IMR-90 (cell line): Measurements from ENCODE around the gene NDUFV2. TPM values are rescaled to one million over a fixed set of nuclear protein-coding genes. Genes with fewer than 3 reads are reported as not detected.

Source experiments
- ATAC-seq: fragments of 200-7000 bp; cut with Tn5 transposase; 2 replicates; pipeline ENCODE4 v1.9.1; 2020; ENCODE audit warnings: low read depth, mild to moderate bottlenecking, moderate library complexity
- BruUV-seq: library from RNA; stranded (reverse); fragments of 400-500 nt; replicated peaks from 2 replicates; lab custom pipeline; 2021; lab: Mats Ljungman, UMichigan
- CTCF ChIA-PET: fragments of 300-600 bp; formaldehyde crosslinking; extraction: SDS; loops from one replicate; lab custom pipeline; 2021; ENCODE audit warnings: antibody characterized with exemption; lab: Yijun Ruan, JAX
- POLR2A ChIA-PET: fragments of 300-600 bp; sonication (Branson Sonifier 250); formaldehyde crosslinking; loops from one replicate; lab custom pipeline; 2022; ENCODE audit warnings: antibody characterized with exemption; ENCODE audit not compliant: unreplicated experiment; lab: Charles Lee
- DNase-seq: peaks from one replicate; pipeline ENCODE4 v3.0.0; 2013
- H2AFZ ChIP-seq: replicated peaks from 2 replicates; pipeline ENCODE3; 2013; ENCODE audit warnings: low read length, mild to moderate bottlenecking; ENCODE audit not compliant: poor library complexity
- H2AK5ac ChIP-seq: 2 replicates; pipeline ENCODE4 v1.6.1; 2013; ENCODE audit warnings: low read depth, low read length, inconsistent platforms
- H2AK9ac ChIP-seq: replicated peaks from 2 replicates; pipeline ENCODE3; 2013; ENCODE audit warnings: mild to moderate bottlenecking, low read depth, low read length, moderate library complexity; ENCODE audit not compliant: poor library complexity
- H2BK120ac ChIP-seq: 2 replicates; pipeline ENCODE4 v1.6.1; 2013; ENCODE audit warnings: low read depth, low read length, inconsistent platforms
- H2BK15ac ChIP-seq: 3 replicates; pipeline ENCODE4 v1.6.1; 2013; ENCODE audit warnings: low read depth, low read length, inconsistent platforms
- H2BK20ac ChIP-seq: 2 replicates; pipeline ENCODE4 v1.6.1; 2013; ENCODE audit warnings: low read depth, mild to moderate bottlenecking, inconsistent platforms, low read length, moderate library complexity
- H2BK5ac ChIP-seq: 2 replicates; pipeline ENCODE4 v1.6.1; 2013; ENCODE audit warnings: mild to moderate bottlenecking, low read depth, low read length, inconsistent platforms; ENCODE audit not compliant: poor library complexity, severe bottlenecking
- H3K14ac ChIP-seq: replicated peaks from 2 replicates; pipeline ENCODE4 v1.6.1; 2013; ENCODE audit warnings: low read depth, low read length, inconsistent platforms
- H3K18ac ChIP-seq: 2 replicates; pipeline ENCODE4 v1.6.1; 2013; ENCODE audit warnings: low read depth, low read length, control low read depth
- H3K23ac ChIP-seq: 2 replicates; pipeline ENCODE4 v1.6.1; 2013; ENCODE audit warnings: low read depth, low read length, inconsistent platforms
- H3K27ac ChIP-seq: 2 replicates; pipeline ENCODE4 v1.5.1; 2013; ENCODE audit warnings: mild to moderate bottlenecking, control low read depth, low read length; ENCODE audit not compliant: insufficient read depth
- H3K27me3 ChIP-seq: 2 replicates; pipeline ENCODE4 v1.6.1; 2013; ENCODE audit warnings: low read length; ENCODE audit not compliant: control insufficient read depth, insufficient read depth
- H3K36me3 ChIP-seq: 2 replicates; pipeline ENCODE4 v1.6.1; 2013; ENCODE audit warnings: low read length, mixed read lengths; ENCODE audit not compliant: control insufficient read depth, insufficient read depth
- H3K4ac ChIP-seq: 2 replicates; pipeline ENCODE4 v1.6.1; 2013; ENCODE audit warnings: low read depth, low read length, inconsistent platforms
- H3K4me1 ChIP-seq: 2 replicates; pipeline ENCODE4 v1.6.1; 2013; ENCODE audit warnings: low read length, mixed read lengths; ENCODE audit not compliant: control insufficient read depth, insufficient read depth
- H3K4me2 ChIP-seq: 2 replicates; pipeline ENCODE4 v1.6.1; 2013; ENCODE audit warnings: low read depth, mild to moderate bottlenecking, control low read depth, low read length, moderate library complexity
- H3K4me3 ChIP-seq: 2 replicates; pipeline ENCODE4 v1.5.1; 2013; ENCODE audit warnings: low read depth, mild to moderate bottlenecking, control low read depth, low read length, moderate library complexity; ENCODE audit not compliant: insufficient read depth
- H3K56ac ChIP-seq: 2 replicates; pipeline ENCODE4 v1.6.1; 2013; ENCODE audit warnings: low read length, inconsistent platforms; ENCODE audit not compliant: insufficient read depth; ENCODE audit errors: extremely low read depth
- H3K79me1 ChIP-seq, 2 experiments: 2 replicates each; pipeline ENCODE4 v1.6.1; 2013; ENCODE audit warnings: low read length in 2 of 2, inconsistent platforms in 1 of 2, low read depth in 1 of 2
- H3K9ac ChIP-seq: 2 replicates; pipeline ENCODE4 v1.6.1; 2013; ENCODE audit warnings: low read depth, low read length, control low read depth
- H3K9me1 ChIP-seq: 2 replicates; pipeline ENCODE4 v1.6.1; 2013; ENCODE audit warnings: low read length, inconsistent platforms; ENCODE audit not compliant: insufficient read depth
- H3K9me3 ChIP-seq: 2 replicates; pipeline ENCODE4 v1.6.1; 2013; ENCODE audit warnings: low read length; ENCODE audit not compliant: control insufficient read depth, insufficient read depth
- H4K20me1 ChIP-seq: 2 replicates; pipeline ENCODE4 v1.6.1; 2013; ENCODE audit warnings: low read length, inconsistent platforms; ENCODE audit not compliant: insufficient read depth
- H4K5ac ChIP-seq: 2 replicates; pipeline ENCODE4 v1.6.1; 2013; ENCODE audit warnings: mild to moderate bottlenecking, low read depth, low read length, control low read depth
- H4K8ac ChIP-seq, 2 experiments: 2 replicates each; pipeline ENCODE4 v1.6.1; 2013; ENCODE audit warnings: low read depth in 2 of 2, low read length in 2 of 2, control low read depth in 1 of 2, inconsistent platforms in 1 of 2
- H4K91ac ChIP-seq: 2 replicates; pipeline ENCODE4 v1.6.1; 2013; ENCODE audit warnings: low read depth, low read length, inconsistent platforms; ENCODE audit not compliant: insufficient read depth
- MAFK ChIP-seq: IDR thresholded peaks from 2 replicates; pipeline ENCODE4 v1.6.1; 2012; ENCODE audit warnings: low read depth, low read length, improper control_type of control experiment
- MAZ ChIP-seq: IDR thresholded peaks from 2 replicates; pipeline ENCODE4 v1.6.1; 2012; ENCODE audit warnings: low read depth, mild to moderate bottlenecking, low read length, improper control_type of control experiment, moderate library complexity, borderline replicate concordance
- POLR2A ChIP-seq: IDR thresholded peaks from 2 replicates; pipeline ENCODE4 v1.6.1; 2012; ENCODE audit warnings: mild to moderate bottlenecking, low read depth, low read length
- WGBS, 2 experiments: methylation state at CpG; one replicate each; pipeline versions ENCODE4 v1.1.5 to v1.1.7; 2013; ENCODE audit warnings: missing lambda C conversion rate in 2 of 2; ENCODE audit not compliant: insufficient read length in 1 of 2; ENCODE audit errors: extremely low coverage in 2 of 2; 5-methylcytosine and 5-hydroxymethylcytosine counted together
- dilution Hi-C: fragments of 300-500 bp; cut with HindIII; formaldehyde crosslinking; loops from one replicate; pipeline ENCODE4 v1.14.3; 2018; ENCODE audit warnings: low sequenced_read_pairs; ENCODE audit not compliant: unreplicated experiment
- in situ Hi-C: fragments of 300-500 bp; cut with MboI; formaldehyde crosslinking; loops from 3 replicates; pipeline ENCODE4 v1.14.3; 2019; ENCODE audit warnings: low sequenced_read_pairs, inconsistent platforms, mixed read lengths
- intact Hi-C: fragments of 100-400 bp; cut with micrococcal nuclease; formaldehyde crosslinking; loops from 2 replicates; pipeline ENCODE4 v1.10.0; 2022
- polyA plus RNA-seq, 3 experiments: library from polyadenylated mRNA; depleted of rRNA; stranded (reverse); fragments of >200 nt; gene quantifications; 2 replicates each; pipeline ENCODE4 v1.2.3, GENCODE V29; 2012; ENCODE audit warnings: low replicate concordance in 1 of 3
- total RNA-seq: library from RNA; depleted of rRNA; stranded (reverse); fragments of >200 nt; gene quantifications from 2 replicates; pipeline ENCODE4 v1.2.3, GENCODE V29; 2012

NDUFV2 gene
- total and polyA plus RNA-seq, 2 of the 4 experiments (the other 2 are of a cell fraction), result 106 to 126 TPM

- no peak overlapping the region for H2AK5ac ChIP-seq
- H2BK120ac ChIP-seq, result no peak overlapping the region
- ChIA-PET CTCF (no interaction called here), POLR2A (no interaction called here)
- H3K9me3 ChIP-seq, result no peaks in the 10 kb centered on the region
- 87% methylated on average over 2 of the region's 5 CpGs; no CpG with 5 or more reads in 1 of the 2 experiments for WGBS, 2 experiments
- H3K4me3 ChIP-seq, result no peak overlapping the region
- no peaks in the 10 kb centered on the region for H3K36me3 ChIP-seq
- no peak overlapping the region for H3K9ac ChIP-seq
- no peak for DNase-seq
- H2BK15ac ChIP-seq, result no peak overlapping the region
- no peak overlapping the region for H2AK9ac ChIP-seq
- peaks cover 2% of the 10 kb centered on the region; the same call in 1 of the 2 replicates for H3K4me1 ChIP-seq
- no peak overlapping the region for H4K8ac ChIP-seq
- H2BK5ac ChIP-seq, result no peak overlapping the region
- H4K20me1 ChIP-seq, result no peaks in the 10 kb centered on the region
- ATAC-seq, result no peak
- TF ChIP-seq MAFK (no peak), MAZ (no peak), POLR2A (no peak)
- H2AFZ ChIP-seq, result no peak overlapping the region
- no peak overlapping the region for H3K4me2 ChIP-seq
- H4K5ac ChIP-seq, result no peak overlapping the region
- no peak overlapping the region for H3K4ac ChIP-seq
- BruUV-seq, result no TSS peak
- no peaks in the 10 kb centered on the region for H3K79me1 ChIP-seq
- intact Hi-C loops (loop anchor here (10.0 kb wide), 1 partner anchor 445 kb away; no protein-coding TSS in a partner anchor), in situ Hi-C loops (loop anchor here (5.0 to 10.0 kb wide), 2 partner anchors 82 to 265 kb away; partner anchors contain the start of gene TWSG1), dilution Hi-C loops (no loop called here)
- H3K27me3 ChIP-seq, result no peaks in the 10 kb centered on the region
- no peak overlapping the region for H3K18ac ChIP-seq
- H4K91ac ChIP-seq, result no peak overlapping the region
- no peak overlapping the region for H3K27ac ChIP-seq
- no peak overlapping the region for H3K56ac ChIP-seq
- H3K23ac ChIP-seq, result no peak overlapping the region
- no peak overlapping the region for H3K14ac ChIP-seq
- no peak overlapping the region; the same call in 1 of the 2 replicates for H2BK20ac ChIP-seq
- H3K9me1 ChIP-seq, result 0 out of 2 replicates have a peak, but pooled peaks cover 6% of the 10 kb centered on the region
Measured at GRCh38 chr18:9070212-9070611, 32.3 kb upstream of the NDUFV2 start.
